ENCODE results near the gene SLC27A1. TPM values are rescaled to one million over a fixed set of nuclear protein-coding genes. Genes with fewer than 3 reads are reported as not detected.

SLC27A1 gene
- total RNA-seq, 2 experiments from 2014 or later, result 3.6 to 4.1 TPM

DNA sequence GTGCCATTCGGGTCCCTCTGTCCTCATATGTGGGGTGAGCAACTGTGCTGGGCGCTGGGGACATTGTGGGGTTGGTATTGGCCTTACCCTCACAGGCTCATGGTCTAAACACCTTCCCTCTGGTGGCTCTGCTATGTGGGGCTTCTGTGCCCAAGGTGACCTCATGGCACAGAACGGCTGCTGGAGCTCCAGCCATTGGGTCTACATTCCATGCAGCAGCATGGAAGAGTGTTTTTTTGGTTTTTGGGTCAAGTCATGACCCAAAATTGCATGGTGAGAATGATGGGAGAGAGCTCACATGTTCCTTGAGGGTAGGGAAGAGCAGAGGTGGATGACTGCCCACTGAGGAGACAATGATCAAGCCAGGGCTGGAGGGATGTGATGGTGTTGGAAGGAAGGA is 58.3 kb downstream of the SLC27A1 start:
- ChIA-PET POLR2A (interaction anchor here (1.7 kb wide), 1 partner anchor 17 kb away, joined by 5 read pairs; the partner anchor contains the start of gene PGLS), CTCF (interaction anchor here (1.4 to 2.3 kb wide), 2 partner anchors 17 to 32 kb away, joined by 3 to 5 read pairs; partner anchors contain the start of gene PGLS)
- H3K36me3 Mint-ChIP-seq (ENCODE audit: low read depth), result no peaks in the 10 kb centered on the region
- peaks cover 8% of the 10 kb centered on the region for H3K27me3 Mint-ChIP-seq
- no peak for DNase-seq
- H3K27ac Mint-ChIP-seq, result no peak overlapping the region
- H3K9me3 Mint-ChIP-seq, result peaks cover 8% of the 10 kb centered on the region
- peaks cover 10% of the 10 kb centered on the region for H3K4me1 Mint-ChIP-seq
- H3K4me3 Mint-ChIP-seq, result no peak overlapping the region

DNA sequence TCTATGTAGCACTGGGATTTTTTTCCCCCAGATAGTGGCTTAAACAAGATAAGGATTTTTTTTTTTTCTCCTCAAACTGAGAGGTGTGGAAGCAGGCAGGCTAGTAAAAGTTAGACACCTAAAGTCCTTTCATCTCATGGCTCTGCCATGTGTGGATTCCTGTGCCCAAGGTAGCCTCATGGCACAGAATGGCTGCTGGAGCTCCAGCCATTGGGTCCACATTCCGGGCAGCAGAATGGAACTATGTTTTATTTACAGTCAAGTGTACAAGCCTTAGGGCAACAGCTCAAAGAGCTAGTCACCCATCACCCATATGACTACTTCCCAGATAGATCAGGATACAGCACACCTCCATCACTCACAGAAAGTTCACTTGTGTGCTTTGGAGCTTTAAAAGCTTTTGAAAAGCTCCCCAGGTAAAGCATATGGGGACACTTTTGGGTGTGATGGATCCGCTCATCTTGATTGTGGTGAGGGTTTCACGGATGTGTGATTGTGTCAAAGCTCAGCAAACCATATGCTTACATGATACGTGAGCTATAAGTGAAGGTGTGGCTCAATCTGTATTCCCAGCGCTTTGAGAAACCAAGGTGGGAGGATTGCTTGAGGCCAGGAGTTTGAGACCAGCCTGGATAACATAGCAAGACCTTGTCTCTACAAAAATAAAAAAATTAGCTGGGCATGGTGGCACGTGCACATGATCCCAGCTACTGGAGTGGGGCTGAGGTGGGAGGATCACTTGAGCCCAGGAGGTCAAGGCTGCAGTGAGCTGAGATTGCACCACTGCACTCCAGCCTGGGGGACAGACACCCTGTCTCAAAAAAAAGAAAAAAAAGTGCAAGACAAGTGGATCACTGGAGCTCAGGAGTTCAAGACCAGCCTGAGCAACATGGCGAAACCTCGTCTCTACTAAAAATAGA is 59.2 kb downstream of the SLC27A1 start:
- H3K4me1 Mint-ChIP-seq, result peaks cover 3% of the 10 kb centered on the region

DNA sequence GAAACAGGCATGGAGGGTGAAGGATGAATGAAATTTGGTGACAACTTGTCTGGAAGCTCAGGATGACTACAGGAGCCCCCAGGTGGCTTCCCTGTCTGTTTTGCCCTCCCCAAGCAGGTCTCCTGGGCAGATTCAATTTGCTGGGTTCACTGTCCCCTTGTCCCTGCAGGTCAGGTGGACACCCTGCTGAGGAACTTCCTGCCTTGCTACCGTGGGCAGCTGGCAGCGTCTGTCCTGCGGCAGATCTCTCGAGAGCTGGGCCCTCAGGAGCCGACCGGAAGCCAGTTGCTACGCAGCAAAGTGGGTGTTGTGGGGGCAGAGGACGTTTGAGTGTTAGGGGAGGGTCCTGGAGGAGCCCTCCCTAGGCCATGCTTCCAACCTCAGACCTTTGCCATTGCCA is 60.3 kb downstream of the SLC27A1 start:
- no peaks in the 10 kb centered on the region for H3K4me1 Mint-ChIP-seq
- CTCF ChIA-PET, result interaction anchor here (1.0 to 1.2 kb wide), 2 partner anchors 34 to 43 kb away, joined by 3 to 4 read pairs; no protein-coding TSS in a partner anchor
- no peak for DNase-seq
- peaks cover 8% of the 10 kb centered on the region for H3K27me3 Mint-ChIP-seq
- no peak overlapping the region for H3K4me3 Mint-ChIP-seq
- peaks cover 4% of the 10 kb centered on the region for H3K9me3 Mint-ChIP-seq
- H3K36me3 Mint-ChIP-seq (ENCODE audit: low read depth), result no peaks in the 10 kb centered on the region
- no peak overlapping the region for H3K27ac Mint-ChIP-seq
- POLR2A ChIA-PET, result no interaction called here

More for the DNA sequence above, 59.2 kb downstream of the SLC27A1 start:
- H3K4me3 Mint-ChIP-seq, result no peak overlapping the region
- H3K27me3 Mint-ChIP-seq, result peaks cover 8% of the 10 kb centered on the region
- CTCF ChIA-PET, result interaction anchor here (0.6 to 2.3 kb wide), 5 partner anchors 18 to 44 kb away, joined by 3 to 5 read pairs (median 3); partner anchors contain the start of gene PGLS
- POLR2A ChIA-PET, result interaction anchor here (1.7 kb wide), 1 partner anchor 18 kb away, joined by 5 read pairs; the partner anchor contains the start of gene PGLS
- H3K36me3 Mint-ChIP-seq (ENCODE audit: low read depth), result no peaks in the 10 kb centered on the region
- no peak overlapping the region for H3K27ac Mint-ChIP-seq
- no peak for DNase-seq
- H3K9me3 Mint-ChIP-seq, result peaks cover 8% of the 10 kb centered on the region

DNA sequence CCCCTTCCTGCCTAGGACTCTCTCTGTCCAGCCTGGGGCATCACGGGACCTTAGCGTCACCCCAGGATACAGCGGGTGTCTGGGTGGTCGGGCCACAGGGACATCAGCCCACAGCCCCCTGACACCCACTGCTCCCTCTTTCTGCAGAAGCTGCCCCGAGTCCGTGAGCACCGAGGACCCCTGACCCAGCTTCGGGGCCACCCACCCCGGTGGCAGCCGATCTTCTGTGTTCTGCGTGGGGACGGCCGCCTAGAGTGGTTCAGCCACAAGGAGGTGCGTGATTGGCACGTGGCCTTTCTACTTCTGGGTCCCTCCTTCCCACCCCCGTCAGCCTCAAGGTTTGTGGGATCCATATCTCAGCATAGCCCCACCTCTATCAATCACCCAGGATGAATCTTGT is 61.8 kb downstream of the SLC27A1 start:
- Mint-ChIP-seq H3K4me3 (no peak overlapping the region), H3K4me1 (no peaks in the 10 kb centered on the region), H3K9me3 (peaks cover 4% of the 10 kb centered on the region), H3K27ac (no peak overlapping the region), H3K27me3 (peaks cover 6% of the 10 kb centered on the region), H3K36me3 (ENCODE audit: low read depth) (no peaks in the 10 kb centered on the region)
- ChIA-PET POLR2A (no interaction called here), CTCF (no interaction called here)
- no peak for DNase-seq

DNA sequence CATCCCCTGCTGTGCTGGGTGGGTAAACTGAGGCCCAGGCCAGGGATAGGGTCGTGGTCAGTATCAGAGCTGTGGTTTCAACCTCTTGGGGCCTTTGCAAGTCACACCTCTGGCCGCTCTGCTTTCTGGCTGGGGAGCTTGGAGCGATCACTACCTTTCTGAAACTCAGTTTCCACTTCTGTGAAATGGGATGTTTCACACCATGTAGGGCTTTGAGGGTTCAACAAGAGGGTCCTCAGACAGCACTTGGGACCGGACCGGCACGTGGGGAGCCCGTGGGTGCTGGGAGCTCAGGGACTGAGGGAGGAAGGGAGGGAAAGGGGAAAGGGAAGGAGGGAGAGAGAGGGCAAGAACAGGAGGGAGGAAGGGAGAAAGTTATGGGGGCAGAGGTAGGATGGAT is 62.2 kb downstream of the SLC27A1 start:
- Mint-ChIP-seq H3K4me1 (no peaks in the 10 kb centered on the region), H3K9me3 (peaks cover 4% of the 10 kb centered on the region), H3K36me3 (ENCODE audit: low read depth) (no peaks in the 10 kb centered on the region), H3K4me3 (no peak overlapping the region), H3K27ac (no peak overlapping the region), H3K27me3 (peaks cover 8% of the 10 kb centered on the region)
- no peak for DNase-seq
- CTCF ChIA-PET, result no interaction called here
- POLR2A ChIA-PET, result no interaction called here

DNA sequence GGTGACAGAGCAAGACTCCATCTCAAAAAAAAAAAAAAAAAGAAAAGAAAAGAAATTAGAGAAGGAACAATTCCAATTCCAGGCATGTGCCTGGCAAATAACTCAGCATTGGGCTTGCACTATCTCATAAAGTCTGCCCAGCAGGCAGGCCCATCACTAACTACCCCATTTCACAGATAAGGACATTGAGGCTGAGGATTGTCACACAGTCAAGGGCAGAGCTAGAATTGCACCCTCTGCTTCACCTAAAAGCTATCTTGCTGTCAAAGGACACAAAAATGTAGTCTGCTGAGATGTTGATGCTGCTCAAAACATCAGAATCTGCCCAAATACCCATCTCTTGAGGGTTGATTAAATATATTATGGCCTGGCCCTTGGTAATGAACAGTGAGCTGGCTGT is 64.4 kb downstream of the SLC27A1 start:
- CTCF ChIA-PET, result no interaction called here
- peaks cover 13% of the 10 kb centered on the region for H3K4me1 Mint-ChIP-seq

DNA sequence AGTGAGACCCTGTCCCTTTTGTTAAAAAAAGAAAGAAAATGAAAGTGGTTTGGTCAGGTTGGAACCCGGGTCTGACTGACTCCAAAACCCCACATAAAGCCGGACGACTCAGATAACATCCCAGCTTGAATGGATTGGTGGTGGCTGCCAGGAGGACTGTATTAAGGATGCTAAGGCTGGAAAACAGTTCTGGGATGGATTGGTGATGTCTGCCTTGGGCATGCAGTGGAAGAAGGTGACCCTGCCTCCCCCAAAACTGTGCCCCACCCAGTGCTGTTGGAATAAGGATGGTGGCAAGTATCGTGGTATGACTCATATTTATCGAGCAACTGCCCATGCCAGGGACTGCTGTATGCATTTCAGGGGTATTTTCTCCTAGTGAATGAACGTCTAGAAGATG is 66.6 kb downstream of the SLC27A1 start:
- Mint-ChIP-seq H3K27ac (no peak overlapping the region), H3K27me3 (peaks cover 17% of the 10 kb centered on the region), H3K4me1 (peaks cover 18% of the 10 kb centered on the region), H3K4me3 (no peak overlapping the region), H3K36me3 (ENCODE audit: low read depth) (no peaks in the 10 kb centered on the region), H3K9me3 (no peaks in the 10 kb centered on the region)
- no peak for DNase-seq
- CTCF ChIA-PET, result no interaction called here
- POLR2A ChIA-PET, result no interaction called here

More for the DNA sequence above, 64.4 kb downstream of the SLC27A1 start:
- POLR2A ChIA-PET, result no interaction called here
- no peak for DNase-seq
- peaks cover 18% of the 10 kb centered on the region for H3K27me3 Mint-ChIP-seq
- H3K9me3 Mint-ChIP-seq, result no peaks in the 10 kb centered on the region
- H3K27ac Mint-ChIP-seq, result no peak overlapping the region
- H3K36me3 Mint-ChIP-seq (ENCODE audit: low read depth), result no peaks in the 10 kb centered on the region
- H3K4me3 Mint-ChIP-seq, result no peak overlapping the region

DNA sequence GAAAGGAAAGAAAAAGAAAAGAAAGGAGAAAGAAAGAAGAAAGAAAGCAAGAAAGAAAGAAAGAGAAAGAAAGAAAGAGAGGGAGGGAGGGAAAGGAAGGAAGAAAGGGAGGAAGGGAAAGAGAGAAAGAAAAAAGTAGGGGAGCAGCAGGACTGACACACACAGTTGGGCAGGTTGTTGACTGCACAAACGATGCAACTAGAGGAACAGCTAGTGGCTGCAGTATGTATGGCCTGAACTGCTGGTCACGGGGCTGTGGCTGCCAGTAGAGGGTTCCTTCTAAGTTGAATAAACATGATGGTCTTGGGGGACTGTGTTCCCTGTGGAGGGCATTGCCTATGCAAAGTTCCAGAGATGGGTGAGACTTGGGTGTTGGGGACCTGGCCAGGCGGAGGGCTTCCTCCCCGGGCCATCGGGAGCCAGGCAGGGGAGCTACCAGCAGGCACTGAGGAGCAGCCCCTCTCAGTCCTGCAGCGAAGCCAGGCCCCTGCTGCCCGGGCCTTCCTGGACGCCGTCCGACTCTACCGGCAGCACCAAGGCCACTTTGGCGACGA is 68.4 kb downstream of the SLC27A1 start:
- no peaks in the 10 kb centered on the region for H3K9me3 Mint-ChIP-seq
- POLR2A ChIA-PET, result interaction anchor here (2.0 kb wide), 1 partner anchor 27 kb away, joined by 8 read pairs; the partner anchor contains the start of gene PGLS
- no peak overlapping the region for H3K27ac Mint-ChIP-seq
- DNase-seq, result no peak
- H3K27me3 Mint-ChIP-seq, result peaks cover 17% of the 10 kb centered on the region
- CTCF ChIA-PET, result interaction anchor here (1.5 kb wide), 1 partner anchor 35 kb away, joined by 5 read pairs; no protein-coding TSS in a partner anchor
- peak overlapping the region; percentile 18 for H3K4me3 Mint-ChIP-seq
- H3K36me3 Mint-ChIP-seq (ENCODE audit: low read depth), result no peaks in the 10 kb centered on the region
- H3K4me1 Mint-ChIP-seq, result peaks cover 18% of the 10 kb centered on the region

DNA sequence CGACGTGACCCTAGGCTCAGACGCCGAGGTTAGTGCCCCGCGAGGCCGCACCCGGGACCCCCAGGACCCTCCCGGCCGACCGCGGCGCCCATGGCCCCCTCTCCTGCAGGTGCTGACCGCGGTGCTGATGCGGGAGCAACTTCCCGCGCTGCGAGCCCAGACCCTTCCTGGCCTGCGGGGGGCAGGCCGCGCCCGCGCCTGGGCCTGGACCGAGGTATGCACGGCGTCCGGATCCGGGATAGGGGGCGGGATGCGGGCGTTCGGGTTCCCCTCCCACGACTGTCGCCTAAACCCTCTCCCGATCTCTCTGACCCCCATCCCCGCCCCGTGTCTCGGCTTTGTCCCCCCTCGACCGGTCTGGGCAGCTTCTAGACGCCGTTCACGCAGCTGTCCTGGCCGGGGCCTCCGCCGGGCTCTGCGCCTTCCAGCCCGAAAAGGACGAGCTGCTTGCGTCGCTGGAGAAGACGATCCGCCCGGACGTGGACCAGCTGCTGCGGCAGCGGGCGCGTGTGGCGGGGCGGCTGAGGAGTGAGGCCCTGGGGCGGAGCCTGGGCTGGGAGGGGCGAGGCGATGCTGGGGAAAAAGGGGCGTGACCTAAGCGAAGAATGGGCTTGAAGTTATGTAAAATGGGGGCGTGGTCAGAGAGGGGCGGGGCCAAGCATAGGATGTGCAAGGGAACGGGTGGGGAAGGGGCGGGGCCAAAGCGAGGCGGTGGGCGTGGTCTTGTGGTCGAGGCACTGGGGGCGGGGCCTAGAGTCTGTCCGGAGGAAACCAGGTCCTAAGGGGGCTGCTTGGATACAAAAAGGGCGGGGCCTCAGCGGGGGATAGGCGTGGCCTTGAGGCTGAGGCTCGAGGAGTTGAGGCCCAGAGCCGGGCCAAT is 69.2 kb downstream of the SLC27A1 start:
- no peaks in the 10 kb centered on the region for H3K36me3 Mint-ChIP-seq (ENCODE audit: low read depth)
- ChIA-PET POLR2A (interaction anchor here (0.6 to 2.0 kb wide), 2 partner anchors 17 to 28 kb away, joined by 3 to 8 read pairs; partner anchors contain the start of gene PGLS), CTCF (interaction anchor here (0.6 to 1.5 kb wide), 2 partner anchors 34 to 45 kb away, joined by 4 to 5 read pairs; no protein-coding TSS in a partner anchor)
- peaks cover 18% of the 10 kb centered on the region for H3K4me1 Mint-ChIP-seq
- DNase-seq, result peak; percentile 98
- no peak overlapping the region for H3K27ac Mint-ChIP-seq
- no peaks in the 10 kb centered on the region for H3K9me3 Mint-ChIP-seq
- peak overlapping the region; percentile 74 for H3K4me3 Mint-ChIP-seq
- H3K27me3 Mint-ChIP-seq, result peaks cover 17% of the 10 kb centered on the region

DNA sequence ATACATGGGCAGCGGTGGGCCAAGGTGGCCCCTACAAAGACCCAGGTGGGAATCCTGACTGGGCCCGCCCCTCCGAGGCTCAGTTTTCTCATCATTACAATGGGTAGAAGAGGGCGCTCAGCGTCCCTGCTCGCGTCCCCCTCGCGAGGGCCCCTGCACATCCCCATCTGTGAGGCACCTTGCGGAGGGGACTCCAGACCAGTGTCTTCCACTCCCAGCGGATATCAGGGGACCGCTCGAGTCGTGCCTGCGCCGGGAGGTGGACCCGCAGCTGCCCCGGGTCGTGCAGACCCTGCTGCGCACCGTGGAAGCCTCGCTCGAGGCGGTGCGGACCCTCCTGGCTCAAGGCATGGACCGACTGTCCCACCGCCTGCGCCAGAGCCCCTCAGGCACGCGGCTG is 69.8 kb downstream of the SLC27A1 start:
- Mint-ChIP-seq H3K27ac (no peak overlapping the region), H3K4me1 (peaks cover 18% of the 10 kb centered on the region), H3K27me3 (peaks cover 17% of the 10 kb centered on the region), H3K4me3 (no peak overlapping the region), H3K9me3 (no peaks in the 10 kb centered on the region), H3K36me3 (ENCODE audit: low read depth) (no peaks in the 10 kb centered on the region)
- DNase-seq, result peak; percentile 18
- POLR2A ChIA-PET, result interaction anchor here (0.6 to 2.0 kb wide), 2 partner anchors 18 to 28 kb away, joined by 3 to 8 read pairs; partner anchors contain the start of gene PGLS
- CTCF ChIA-PET, result interaction anchor here (0.6 to 1.5 kb wide), 2 partner anchors 34 to 46 kb away, joined by 4 to 5 read pairs; no protein-coding TSS in a partner anchor

DNA sequence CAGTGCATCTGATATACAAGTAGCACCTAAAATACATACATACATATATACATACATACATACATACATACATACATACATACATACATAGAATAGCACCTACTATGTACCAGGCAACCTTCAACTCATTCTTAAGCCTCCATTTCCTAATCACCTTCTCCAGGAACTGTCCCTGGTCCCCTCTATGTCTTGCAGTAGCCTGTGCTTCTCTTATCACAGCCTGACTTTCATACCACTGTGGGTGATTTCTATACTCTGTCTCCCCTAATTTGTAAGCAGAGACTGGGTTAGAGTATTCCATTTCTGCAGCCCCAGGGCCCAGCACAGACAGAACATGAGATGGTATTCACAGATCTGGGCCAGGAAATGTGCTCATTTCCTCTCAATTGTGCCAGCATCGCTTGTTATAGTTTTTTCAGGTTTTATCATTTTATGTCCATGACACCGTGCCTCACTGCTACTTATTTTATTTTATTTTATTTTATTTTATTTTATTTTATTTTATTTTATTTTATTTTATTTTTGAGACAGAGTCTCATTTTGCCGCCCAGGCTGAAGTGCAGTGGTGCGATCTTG is 70.9 kb downstream of the SLC27A1 start:
- ChIA-PET CTCF (interaction anchor here (1.3 kb wide), 1 partner anchor 33 kb away, joined by 3 read pairs; no protein-coding TSS in a partner anchor), POLR2A (no interaction called here)
- Mint-ChIP-seq H3K4me1 (peaks cover 18% of the 10 kb centered on the region), H3K27ac (no peak overlapping the region), H3K36me3 (ENCODE audit: low read depth) (no peaks in the 10 kb centered on the region), H3K4me3 (no peak overlapping the region), H3K9me3 (no peaks in the 10 kb centered on the region), H3K27me3 (peaks cover 17% of the 10 kb centered on the region)
- DNase-seq, result no peak

DNA sequence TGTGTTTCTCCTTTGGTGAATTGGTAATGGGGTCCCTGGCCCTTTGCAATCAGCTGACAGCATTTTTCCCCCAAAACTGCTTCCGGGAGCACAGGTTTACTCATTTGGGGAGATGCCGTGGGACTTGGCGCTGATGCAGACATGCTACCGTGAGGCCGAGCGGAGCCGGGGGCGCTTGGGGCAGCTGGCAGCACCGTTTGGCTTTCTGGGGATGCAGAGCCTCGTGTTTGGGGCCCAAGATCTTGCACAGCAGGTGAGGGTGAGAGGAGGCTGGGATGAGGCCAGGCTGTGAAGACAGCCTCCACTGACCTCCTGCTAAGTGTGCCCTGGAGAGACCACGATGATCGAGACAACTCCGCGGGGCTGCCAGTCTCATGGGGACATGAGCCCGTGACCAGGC is 71.7 kb downstream of the SLC27A1 start:
- Mint-ChIP-seq H3K9me3 (no peaks in the 10 kb centered on the region), H3K27ac (no peak overlapping the region), H3K4me3 (no peak overlapping the region), H3K4me1 (peaks cover 18% of the 10 kb centered on the region), H3K27me3 (peaks cover 17% of the 10 kb centered on the region), H3K36me3 (ENCODE audit: low read depth) (no peaks in the 10 kb centered on the region)
- CTCF ChIA-PET, result interaction anchor here (1.3 kb wide), 1 partner anchor 32 kb away, joined by 3 read pairs; no protein-coding TSS in a partner anchor
- no peak for DNase-seq
- POLR2A ChIA-PET, result no interaction called here

Measured in activated CD4-positive, alpha-beta memory T cell treated with anti-CD3 and anti-CD28 coated beads, Interleukin-2, amount 10 ng/mL, durations not matched to agents 7 days and 5 days (primary cell).